Uterus (tissue), 2 donors: Measurements from ENCODE around the gene FAM174C.

ENCODE experiments used
- CTCF ChIP-seq, 4 experiments: fragments of 200-600 bp in 2 of 4; fragments of 450-650 bp in 2 of 4; sonication (generic) in 2 of 4; IDR thresholded peaks; one replicate each; pipeline ENCODE4 v1.5.1; 2016 to 2019; ENCODE audit warnings: antibody characterized with exemption in 4 of 4, mild to moderate bottlenecking in 2 of 4, moderate library complexity in 1 of 4
- POLR2A ChIP-seq, 2 donors: fragments of 450-650 bp; IDR thresholded peaks; one replicate each; pipeline ENCODE4 v1.6.1; 2016; ENCODE audit warnings: antibody characterized with exemption in 2 of 2, mild to moderate bottlenecking in 1 of 2, moderate library complexity in 1 of 2

GRCh38 chr19:1253514-1254080 lies 21.7 kb upstream of the FAM174C start:
- no peak for TF ChIP-seq POLR2A (IDR thresholded peaks at IDR 0.05)
- TF ChIP-seq CTCF (IDR thresholded peaks at IDR 0.05) = no peak
